GM19025 (cell line): Measurements from ENCODE around the gene PTTG1IP2.

Experiments used
- ATAC-seq: cut with Tn5 transposase; IDR thresholded peaks from one replicate; pipeline ENCODE4 v1.9.1; 2021; ENCODE audit warnings: mild to moderate bottlenecking, low read depth, moderate library complexity; ENCODE audit not compliant: unreplicated experiment

PTTG1IP2 gene

GRCh38 chr7:90551036-90551435, 81.6 kb downstream of the PTTG1IP2 start:
- ATAC-seq, result no peak

- no peak for ATAC-seq
Measured at GRCh38 chr7:90552521-90552920, 83.1 kb downstream of the PTTG1IP2 start.

- ATAC-seq, result no peak
Measured at GRCh38 chr7:90560730-90561129, 91.3 kb downstream of the PTTG1IP2 start.
